HG03558 (cell line): Measurements from ENCODE around the gene CTAGE4.
"Not testable (repeated sequence)": the region's sequence is repeated elsewhere in the genome, so short reads cannot be mapped to it uniquely, and the experiment has no call there.

Source experiments
- ATAC-seq: cut with Tn5 transposase; IDR thresholded peaks from one replicate; pipeline ENCODE4 v1.9.1; 2021; ENCODE audit warnings: moderate number of reproducible peaks; ENCODE audit not compliant: unreplicated experiment; ENCODE audit errors: extremely low read depth

Gene CTAGE4

DNA sequence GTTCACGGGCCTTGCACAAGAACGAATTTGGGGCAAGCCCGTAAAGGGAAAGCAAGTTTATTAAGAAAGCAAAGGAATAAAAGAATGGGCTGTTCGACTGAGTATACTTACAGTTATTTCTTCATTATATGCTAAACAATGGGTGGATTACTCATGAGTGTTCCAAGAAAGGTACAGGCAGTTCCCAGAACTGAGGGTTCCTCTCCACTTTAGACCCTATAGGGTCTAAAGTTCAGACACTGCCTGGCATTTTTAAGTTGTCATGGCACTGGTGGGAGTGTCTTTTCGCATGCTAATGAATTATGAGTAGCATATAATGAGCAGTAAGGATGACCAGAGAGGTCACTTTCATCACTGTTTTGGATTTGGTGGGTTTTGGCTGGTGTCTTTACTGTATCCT, 22.0 kb downstream of the CTAGE4 start:
- ATAC-seq = not testable (repeated sequence)

DNA sequence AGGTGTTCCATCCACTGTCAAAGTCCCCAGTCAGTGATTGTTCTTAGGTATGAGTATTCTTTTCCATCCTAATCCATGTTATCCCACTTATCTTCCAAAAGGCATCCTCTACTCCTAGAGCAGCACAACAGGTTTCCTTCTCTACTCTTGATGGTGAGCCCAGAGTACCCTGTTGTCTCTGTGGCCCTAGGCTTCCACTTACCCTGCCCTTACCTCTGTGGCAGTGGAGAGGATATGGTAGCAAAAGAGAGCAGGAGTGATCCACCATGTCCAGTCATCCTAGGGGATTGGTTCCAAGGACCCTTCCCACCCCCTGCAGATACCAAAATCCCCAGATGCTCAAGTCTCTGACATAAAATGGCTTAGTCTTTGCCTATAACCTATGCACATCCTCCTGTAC, 33.9 kb downstream of the CTAGE4 start:
- not testable (repeated sequence) for ATAC-seq

DNA sequence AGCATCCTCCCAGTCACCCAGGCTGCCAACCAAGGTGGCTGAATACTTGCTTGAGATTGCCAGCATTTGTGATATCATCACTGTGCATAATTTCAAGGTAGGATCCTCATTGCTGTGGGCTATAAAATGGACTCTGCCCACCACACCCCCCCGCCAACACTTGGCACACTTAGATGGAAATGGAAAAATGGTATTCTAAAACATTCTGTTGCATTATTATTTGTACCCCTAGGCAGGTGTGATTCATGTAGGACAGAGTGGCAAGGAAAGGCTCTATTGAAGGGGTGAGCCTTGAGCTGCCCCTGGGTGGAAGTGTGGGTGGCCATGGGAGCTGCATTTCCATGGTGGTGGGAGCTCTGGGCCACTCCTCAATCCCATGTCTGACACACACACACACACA, 35.3 kb downstream of the CTAGE4 start:
- not testable (repeated sequence) for ATAC-seq

DNA sequence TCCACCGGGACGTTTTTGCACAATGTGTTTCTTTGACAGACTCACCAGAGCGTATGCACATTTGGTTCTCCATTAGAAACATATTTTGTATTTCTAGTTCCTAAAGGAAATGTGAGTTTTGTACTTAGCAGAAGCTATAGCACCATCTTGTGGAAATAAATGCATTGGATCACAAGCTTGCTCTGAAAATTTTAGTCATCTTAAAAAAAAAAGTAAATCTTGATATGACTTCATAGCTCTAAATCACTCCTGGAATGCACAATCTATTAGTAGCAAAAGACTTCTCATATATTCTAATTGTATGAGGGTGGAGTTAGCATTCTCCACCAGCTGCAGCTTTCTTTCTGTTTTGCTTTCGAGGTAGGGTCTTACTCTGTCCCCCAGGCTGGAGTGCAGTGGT, 35.9 kb downstream of the CTAGE4 start:
- not testable (repeated sequence) for ATAC-seq

DNA sequence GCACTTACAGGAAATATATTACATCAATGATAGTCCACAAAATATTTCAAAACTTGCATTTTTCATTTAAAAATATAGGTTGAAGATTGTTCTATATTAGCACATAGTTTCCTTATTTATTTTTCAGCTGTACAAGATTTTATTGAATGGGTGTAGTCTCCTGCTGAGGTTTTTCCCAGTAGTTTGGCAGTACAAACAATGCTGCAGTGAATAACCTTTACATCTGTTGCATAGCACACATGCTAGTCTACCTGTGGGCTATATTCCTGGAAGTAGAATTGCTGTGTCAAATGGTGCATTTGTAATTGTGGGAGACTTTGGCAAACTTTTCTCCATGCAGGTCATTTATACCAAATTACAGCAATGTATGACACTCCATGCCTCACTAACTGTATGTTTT, 37.3 kb downstream of the CTAGE4 start:
- ATAC-seq = not testable (repeated sequence)

DNA sequence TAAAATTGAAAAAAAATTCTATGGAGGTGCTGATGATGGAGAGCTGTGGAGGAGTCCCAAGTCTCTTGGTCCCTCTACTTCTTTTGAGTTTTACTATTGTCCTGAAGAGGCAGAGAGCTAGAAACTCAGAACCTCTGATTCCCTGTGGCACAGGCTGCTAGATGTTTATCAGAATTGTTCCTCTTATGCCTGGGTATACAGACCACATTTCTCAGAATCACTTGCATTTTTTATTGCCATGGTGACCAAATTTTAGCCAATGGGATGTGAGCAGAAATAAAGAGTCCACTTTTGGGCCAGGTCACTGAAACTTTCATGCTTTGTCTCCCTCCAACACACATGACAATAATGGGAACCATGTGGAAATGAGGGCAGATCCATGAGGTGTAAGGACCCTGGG, 40.4 kb downstream of the CTAGE4 start:
- ATAC-seq = not testable (repeated sequence)

DNA sequence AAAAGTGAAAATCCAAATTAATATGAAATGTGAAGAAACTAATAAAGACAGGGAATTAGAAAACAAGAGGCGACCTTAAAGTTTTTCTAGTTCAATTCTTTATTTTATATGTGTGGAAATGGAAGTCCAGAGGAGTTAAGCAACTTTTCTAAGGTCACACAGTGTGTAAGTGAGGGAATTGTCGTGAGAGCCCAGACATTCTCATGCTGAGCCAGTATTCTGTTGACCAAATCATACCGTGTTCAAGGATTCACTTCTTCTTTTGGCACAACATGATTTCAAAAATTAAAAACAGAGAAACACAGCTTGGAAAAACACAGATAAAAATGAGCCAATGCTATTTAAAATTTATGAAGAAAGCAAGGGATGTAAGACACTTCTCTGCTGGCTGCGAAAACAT, 43.6 kb downstream of the CTAGE4 start:
- not testable (repeated sequence) for ATAC-seq

DNA sequence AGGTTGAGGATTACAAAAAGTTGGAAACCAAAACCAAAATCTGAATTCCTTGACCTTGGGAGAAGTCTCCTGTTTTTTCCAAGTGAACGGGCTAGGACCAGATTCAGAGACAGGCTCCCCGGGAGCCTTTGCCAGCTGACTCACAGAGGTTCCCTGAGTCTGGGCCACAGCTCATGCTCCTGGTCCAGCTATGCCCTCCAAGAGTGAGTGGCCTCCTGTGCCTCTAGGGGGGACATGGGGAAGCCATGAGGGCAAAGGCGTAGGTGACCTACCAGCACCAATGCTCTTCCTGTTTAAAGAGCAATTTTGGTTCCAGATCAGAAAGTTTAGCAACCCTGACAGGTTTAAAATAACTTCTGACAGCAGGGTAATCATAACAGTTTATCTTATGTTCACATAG, 45.5 kb downstream of the CTAGE4 start:
- not testable (repeated sequence) for ATAC-seq

DNA sequence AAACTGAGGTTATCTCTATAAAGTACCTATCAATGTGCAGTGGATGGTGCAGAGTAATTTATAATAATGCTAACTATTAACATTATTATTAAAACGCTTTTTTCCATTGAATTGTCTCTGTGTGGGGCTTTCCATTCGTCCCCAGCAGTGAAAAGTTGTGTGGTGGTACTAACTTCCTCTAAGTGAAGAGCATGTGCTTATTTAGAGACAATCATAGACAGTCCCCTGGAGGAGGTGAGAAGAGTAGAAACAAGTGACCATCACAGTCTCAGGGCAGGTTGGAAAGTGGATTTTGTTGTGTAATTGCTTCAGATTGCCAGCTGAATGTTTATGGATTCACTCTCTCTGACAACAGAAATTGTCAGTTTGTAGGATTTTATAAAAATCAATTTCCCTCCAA, 47.8 kb downstream of the CTAGE4 start:
- ATAC-seq = not testable (repeated sequence)

DNA sequence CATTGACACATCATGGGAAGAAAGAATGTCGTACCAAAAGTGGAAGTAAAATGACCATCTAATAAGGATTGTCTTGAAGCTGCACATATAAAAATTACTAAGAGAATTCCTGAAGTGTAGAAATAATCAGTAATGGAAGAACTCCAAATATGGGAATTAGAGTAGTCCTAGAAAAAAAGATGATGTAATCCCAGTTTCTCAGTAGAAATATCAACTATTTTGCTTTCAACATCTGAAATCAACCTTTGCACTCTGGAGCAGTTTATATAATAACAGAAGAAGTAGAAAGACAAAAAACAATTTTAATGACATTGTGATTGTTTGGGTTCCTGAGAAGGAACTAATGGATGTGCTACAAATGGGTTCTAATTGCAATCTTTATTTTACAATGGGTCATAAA, 49.8 kb downstream of the CTAGE4 start:
- ATAC-seq = not testable (repeated sequence)
